GM12865 (cell line): ENCODE results near the gene ROBO4.

ENCODE experiments used
- DNase-seq: peaks from one replicate; pipeline ENCODE4 v3.0.0; 2010; ENCODE audit warnings: low read depth
- H3K4me3 ChIP-seq: 2 replicates; pipeline ENCODE4 v1.5.1; 2011; ENCODE audit warnings: mild to moderate bottlenecking, low read depth, low read length, control low read depth
- TF ChIP-seq, protein P1 (sequence below): IDR thresholded peaks from 2 replicates; pipeline ENCODE4 v1.5.1; 2011; ENCODE audit warnings: low read length, control low read depth, low read depth, inconsistent platforms; ENCODE audit not compliant: insufficient read depth; ENCODE audit errors: missing control alignments

The ROBO4 gene

DNA sequence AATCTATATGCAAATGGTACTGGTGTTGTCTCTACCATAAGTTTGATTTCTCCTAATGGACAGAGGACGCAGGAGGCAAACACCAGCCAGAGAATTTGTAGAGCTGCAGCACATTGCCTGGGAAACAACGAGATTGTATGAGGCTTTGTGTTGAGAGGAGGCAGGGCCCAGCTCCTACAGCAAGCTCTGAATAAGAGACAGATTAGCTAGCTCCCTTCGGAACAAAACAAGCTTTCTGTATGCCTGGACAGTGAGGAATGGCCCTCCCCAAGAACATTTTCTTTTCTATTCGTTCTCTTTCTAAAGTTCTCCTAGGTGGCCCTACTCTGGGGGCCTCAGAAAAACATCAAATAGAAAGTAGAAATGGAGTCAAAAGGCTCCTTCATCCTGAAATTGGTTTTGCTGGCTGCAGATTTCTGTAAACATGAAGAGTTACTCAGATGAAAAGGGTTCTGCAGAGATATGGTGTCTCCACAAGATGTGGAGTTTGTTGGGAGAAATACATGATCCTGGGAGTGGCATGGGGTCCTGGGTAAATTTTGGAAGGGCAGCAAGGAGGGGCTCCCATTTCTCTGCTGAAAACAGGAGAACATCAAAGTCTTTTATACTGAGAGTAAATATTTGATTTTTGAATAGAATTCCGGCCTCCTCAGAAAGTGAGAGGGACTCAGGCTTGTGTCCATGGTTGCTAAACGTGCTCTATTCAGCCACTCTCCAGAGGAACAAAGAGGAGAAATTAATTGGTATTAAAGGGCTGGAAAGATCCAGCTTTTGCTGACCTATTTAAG lies 45.0 kb upstream of the ROBO4 start:
- no peak overlapping the region for H3K4me3 ChIP-seq
- TF ChIP-seq, protein P1, sequence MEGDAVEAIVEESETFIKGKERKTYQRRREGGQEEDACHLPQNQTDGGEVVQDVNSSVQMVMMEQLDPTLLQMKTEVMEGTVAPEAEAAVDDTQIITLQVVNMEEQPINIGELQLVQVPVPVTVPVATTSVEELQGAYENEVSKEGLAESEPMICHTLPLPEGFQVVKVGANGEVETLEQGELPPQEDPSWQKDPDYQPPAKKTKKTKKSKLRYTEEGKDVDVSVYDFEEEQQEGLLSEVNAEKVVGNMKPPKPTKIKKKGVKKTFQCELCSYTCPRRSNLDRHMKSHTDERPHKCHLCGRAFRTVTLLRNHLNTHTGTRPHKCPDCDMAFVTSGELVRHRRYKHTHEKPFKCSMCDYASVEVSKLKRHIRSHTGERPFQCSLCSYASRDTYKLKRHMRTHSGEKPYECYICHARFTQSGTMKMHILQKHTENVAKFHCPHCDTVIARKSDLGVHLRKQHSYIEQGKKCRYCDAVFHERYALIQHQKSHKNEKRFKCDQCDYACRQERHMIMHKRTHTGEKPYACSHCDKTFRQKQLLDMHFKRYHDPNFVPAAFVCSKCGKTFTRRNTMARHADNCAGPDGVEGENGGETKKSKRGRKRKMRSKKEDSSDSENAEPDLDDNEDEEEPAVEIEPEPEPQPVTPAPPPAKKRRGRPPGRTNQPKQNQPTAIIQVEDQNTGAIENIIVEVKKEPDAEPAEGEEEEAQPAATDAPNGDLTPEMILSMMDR: no peak
- DNase-seq: no peak

DNA sequence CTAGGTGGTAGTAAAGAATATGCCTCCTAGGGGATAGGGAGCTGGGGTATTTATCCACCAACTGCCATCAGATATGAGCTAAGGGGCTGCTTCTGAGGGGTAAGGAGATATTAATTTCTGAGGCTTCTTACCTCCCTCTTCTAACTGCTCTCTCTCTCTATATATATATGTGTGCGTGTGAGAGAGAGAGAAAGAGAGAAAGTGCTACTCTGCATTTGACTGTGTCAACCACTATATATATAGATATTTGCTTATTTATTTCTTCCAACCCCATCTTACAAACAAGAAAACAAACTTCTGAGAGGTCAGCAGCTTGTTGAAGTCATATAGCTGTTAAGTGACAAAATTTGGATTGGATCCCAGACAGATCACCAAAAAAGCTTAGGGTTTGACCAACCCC lies 44.0 kb upstream of the ROBO4 start:
- TF ChIP-seq, protein P1: no peak
- H3K4me3 ChIP-seq: no peak overlapping the region
- no peak for DNase-seq

DNA sequence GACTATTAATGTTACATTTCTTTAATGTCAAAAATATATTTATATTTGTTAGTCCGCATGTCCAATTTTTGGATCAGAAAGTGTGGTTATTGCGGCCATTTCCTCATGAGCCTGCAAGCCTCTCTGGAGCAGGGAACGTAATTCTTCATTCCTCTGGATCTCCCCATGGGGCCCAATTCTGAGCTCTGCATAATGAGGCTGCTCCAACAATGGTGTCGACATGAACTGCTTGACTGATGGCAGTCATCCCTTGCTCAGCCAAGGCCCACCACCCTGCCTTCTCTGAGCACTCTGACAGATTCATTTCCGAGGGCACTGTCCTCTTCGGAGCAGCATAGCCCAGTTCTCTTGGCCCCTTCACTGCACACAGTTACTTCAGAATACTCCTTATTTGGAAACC lies 41.3 kb upstream of the ROBO4 start:
- TF ChIP-seq, protein P1: no peak
- DNase-seq: no peak
- no peak overlapping the region for H3K4me3 ChIP-seq

DNA sequence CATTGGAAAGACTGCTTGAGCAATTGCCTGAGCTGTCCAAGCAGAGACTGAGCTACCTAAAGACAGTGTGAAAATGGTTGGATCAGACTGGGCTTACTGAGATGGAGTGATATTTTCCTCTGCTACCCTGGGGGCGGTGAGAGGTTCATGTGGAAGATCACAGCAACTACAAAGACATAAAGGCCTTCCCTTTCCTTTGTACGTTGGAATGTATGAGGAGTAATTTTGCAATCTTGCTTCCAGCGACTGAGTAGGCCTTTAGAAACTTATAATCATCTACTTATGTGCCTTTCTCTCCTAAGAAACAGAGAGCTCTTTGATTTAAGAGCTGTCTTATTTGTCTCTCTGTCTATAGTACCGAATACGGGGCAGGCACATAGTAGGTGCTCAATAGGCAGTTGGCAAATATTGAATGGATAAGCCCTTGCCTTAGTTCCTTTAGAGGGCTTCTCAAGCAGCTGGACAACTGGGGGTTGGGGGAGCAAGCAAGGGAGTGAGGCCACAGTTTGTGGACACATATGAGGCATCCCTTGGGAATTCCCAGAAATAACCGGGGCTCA lies 40.6 kb upstream of the ROBO4 start:
- TF ChIP-seq, protein P1: no peak
- no peak overlapping the region for H3K4me3 ChIP-seq
- no peak for DNase-seq

DNA sequence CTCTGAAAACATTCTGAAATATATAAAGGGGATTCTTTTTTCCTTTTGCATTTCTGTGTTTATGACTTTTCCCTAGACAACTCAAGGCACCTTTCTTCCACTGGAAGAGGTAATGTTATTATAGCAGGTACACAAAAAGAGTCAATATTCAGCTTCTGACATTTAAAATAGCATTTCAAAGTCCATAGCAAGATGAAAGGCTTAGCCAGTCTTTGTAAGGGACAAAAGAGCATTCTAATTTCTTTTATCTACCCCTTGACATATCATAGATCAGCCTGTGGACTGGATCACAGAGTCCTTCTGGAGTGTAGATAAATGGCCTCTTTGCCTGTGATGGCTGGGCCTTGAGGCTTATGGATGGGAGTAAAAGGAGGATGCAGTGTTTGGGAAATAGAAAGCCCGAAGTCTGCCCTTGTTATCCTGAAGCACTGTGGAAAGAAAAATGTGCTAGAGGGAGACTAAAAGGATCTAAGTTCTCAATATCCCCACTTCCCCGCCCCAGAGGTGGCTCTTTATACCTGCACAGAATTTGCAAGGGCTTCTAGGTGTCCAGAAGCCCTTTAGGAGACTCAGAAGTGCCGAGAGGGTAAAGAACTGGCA lies 39.8 kb upstream of the ROBO4 start:
- TF ChIP-seq, protein P1: no peak
- DNase-seq: no peak
- no peak overlapping the region for H3K4me3 ChIP-seq

DNA sequence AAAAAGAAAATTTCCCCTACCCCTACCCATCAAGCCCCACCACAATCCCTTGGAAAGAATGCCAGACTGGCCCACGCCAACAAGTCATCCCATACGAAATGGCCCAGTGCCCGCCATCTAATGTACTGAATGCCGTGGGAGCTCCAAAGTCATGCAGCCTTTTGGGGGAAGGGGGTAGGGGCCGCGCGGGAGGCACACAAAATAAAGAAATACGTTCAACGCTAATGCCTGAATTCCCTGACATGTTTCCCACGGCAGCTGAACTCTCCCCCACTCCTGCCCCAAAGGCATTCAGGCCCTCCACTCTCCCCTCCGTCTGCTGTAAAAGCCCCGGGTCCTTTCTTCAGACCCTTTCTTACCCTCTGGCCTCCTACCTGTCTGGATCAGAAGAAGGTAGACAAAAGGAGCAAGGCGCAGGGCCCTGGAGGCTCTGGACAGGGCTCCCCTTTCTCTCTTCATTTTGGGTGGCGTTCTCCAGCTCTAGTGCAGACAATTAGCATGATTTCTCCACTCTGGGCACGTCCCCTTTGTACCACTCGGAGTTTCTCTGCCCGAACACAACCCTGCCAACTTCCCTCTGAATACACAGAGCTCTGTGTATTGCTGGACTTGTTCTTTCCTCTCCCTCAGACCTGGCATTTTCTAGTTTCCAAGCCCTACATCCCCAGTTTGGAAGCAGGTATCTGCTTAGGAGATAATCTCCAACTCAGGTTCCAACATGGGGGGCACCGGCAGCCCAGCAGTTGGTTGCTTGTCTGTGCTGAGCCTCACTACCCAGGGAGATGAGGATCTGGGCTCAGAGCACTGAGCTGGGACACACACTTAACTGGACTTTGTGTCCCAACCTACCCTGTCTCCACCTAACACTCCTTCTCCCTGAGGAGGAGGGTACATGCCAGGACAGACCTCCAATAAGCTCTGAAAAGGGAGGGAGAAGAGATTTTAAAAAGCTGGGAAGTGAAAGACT lies 38.2 kb upstream of the ROBO4 start, which contains the start of gene HEPACAM:
Gene HEPACAM (minus strand): TSS at position 500 of the 967 bp plus-strand sequence. CDS start 41 bp downstream, at position 459.
- TF ChIP-seq, protein P1: no peak
- DNase-seq: no peak
- H3K4me3 ChIP-seq: no peak within 1 kb of the TSS
